Upper lobe of right lung (tissue), 1 donor: ENCODE results near the gene SPSB1. TPM values are rescaled to one million over a fixed set of nuclear protein-coding genes. Genes with fewer than 3 reads are reported as not detected.

Experiments used
- ATAC-seq: fragments of 200-7000 bp; cut with Tn5 transposase; one replicate; pipeline ENCODE4 v1.9.1; 2020; ENCODE audit warnings: mild to moderate bottlenecking, moderate library complexity
- DNase-seq: peaks from one replicate; pipeline ENCODE4 v3.0.0-alpha.2; 2020
- H3K27ac ChIP-seq: fragments of 200-600 bp; one replicate; pipeline ENCODE4 v1.8.0; 2022
- H3K27me3 ChIP-seq: fragments of 200-600 bp; one replicate; pipeline ENCODE4 v1.8.0; 2022; ENCODE audit warnings: mild to moderate bottlenecking
- H3K36me3 ChIP-seq: fragments of 200-600 bp; one replicate; pipeline ENCODE4 v1.8.0; 2022
- H3K4me1 ChIP-seq: fragments of 200-600 bp; one replicate; pipeline ENCODE4 v1.8.0; 2022
- H3K4me3 ChIP-seq: fragments of 200-600 bp; one replicate; pipeline ENCODE4 v1.8.0; 2022; ENCODE audit warnings: mild to moderate bottlenecking
- H3K9me3 ChIP-seq: fragments of 200-600 bp; one replicate; pipeline ENCODE4 v1.8.0; 2022
- intact Hi-C: fragments of 100-400 bp; cut with DNase I; formaldehyde crosslinking; loops from one replicate; pipeline ENCODE4 v1.11.0; 2022
- total RNA-seq: library from RNA; stranded (reverse); fragmentation: NEBNext Ultra II Directional; extraction: Animal tissue kit (Norgen Biotek cat#: 25700); gene quantifications from one replicate; pipeline ENCODE4 v1.2.1, GENCODE V29; 2021
- TF ChIP-seq, protein P1 (sequence below): fragments of 200-600 bp; IDR thresholded peaks from one replicate; pipeline ENCODE4 v1.8.0; 2022; ENCODE audit warnings: antibody characterized with exemption
- donor health status: DM: no; HTN: yes; CAD: no; lungs with severe emphysema.

SPSB1 gene
- total RNA-seq, 1 donor from 2014 or later = 29.0 TPM

DNA sequence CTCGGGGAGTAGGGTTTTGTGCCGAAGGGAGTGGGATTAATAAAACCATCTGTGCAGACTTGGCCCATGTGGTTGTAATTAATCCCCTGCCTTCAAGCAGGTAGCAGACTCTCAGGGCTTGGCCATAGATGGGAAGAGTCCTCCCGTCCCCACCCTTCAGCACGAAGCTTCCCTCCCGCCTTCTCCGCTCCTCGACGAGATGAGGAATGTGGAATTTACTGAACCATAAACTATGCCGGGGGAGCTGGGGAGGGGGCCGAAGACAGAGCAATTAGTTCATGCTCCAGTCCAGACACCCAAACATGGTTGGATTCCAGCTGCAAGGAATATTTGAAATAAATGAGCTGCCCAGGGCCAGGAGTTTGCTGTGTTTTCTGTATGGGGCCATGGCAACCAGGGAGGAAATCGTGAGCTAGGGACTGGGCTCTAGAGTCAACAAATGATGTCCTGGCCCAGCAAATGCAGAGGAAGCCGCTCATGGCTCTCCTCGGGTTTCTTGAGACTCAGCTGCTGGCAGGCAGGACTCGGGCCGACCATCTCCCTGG lies 78.8 kb downstream of the SPSB1 start:
- Histone ChIP-seq H3K4me3 (no peak overlapping the region), H3K36me3 (peaks cover 15% of the 10 kb centered on the region), H3K27ac (peak overlapping the region; percentile 51), H3K9me3 (no peaks in the 10 kb centered on the region), H3K27me3 (no peaks in the 10 kb centered on the region), H3K4me1 (peaks cover 29% of the 10 kb centered on the region)
- intact Hi-C loops = loop anchor here (5.0 kb wide), 1 partner anchor 36 kb away; no protein-coding TSS in a partner anchor
- DNase-seq (no peak), ATAC-seq (peak; percentile 7)
- TF ChIP-seq, protein P1, sequence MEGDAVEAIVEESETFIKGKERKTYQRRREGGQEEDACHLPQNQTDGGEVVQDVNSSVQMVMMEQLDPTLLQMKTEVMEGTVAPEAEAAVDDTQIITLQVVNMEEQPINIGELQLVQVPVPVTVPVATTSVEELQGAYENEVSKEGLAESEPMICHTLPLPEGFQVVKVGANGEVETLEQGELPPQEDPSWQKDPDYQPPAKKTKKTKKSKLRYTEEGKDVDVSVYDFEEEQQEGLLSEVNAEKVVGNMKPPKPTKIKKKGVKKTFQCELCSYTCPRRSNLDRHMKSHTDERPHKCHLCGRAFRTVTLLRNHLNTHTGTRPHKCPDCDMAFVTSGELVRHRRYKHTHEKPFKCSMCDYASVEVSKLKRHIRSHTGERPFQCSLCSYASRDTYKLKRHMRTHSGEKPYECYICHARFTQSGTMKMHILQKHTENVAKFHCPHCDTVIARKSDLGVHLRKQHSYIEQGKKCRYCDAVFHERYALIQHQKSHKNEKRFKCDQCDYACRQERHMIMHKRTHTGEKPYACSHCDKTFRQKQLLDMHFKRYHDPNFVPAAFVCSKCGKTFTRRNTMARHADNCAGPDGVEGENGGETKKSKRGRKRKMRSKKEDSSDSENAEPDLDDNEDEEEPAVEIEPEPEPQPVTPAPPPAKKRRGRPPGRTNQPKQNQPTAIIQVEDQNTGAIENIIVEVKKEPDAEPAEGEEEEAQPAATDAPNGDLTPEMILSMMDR = no peak

DNA sequence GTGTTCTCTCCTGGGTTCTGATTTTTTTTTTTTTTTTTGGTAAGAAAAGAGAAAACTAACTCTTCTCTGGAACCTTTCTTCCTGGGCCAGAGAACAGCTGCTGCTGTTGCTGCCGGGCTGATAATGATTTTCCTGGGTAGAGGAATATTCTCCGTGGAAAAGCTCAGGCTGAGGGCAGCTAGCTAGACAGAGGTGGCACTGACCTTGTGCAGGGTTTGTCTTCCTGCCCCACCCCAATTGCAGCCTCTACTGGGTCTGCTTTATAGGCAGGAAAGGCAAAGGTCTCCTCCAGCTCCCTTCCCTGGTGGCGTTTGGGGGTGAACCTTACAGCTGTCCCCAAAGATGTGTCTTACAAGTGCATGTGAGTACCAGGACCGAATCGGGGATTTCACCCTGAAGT lies 79.3 kb downstream of the SPSB1 start:
- H3K36me3 ChIP-seq = peaks cover 14% of the 10 kb centered on the region
- H3K4me3 ChIP-seq = no peak overlapping the region
- peak overlapping the region; percentile 51 for H3K27ac ChIP-seq
- no peaks in the 10 kb centered on the region for H3K9me3 ChIP-seq
- H3K27me3 ChIP-seq = no peaks in the 10 kb centered on the region
- TF ChIP-seq, protein P1 = no peak
- peaks cover 33% of the 10 kb centered on the region for H3K4me1 ChIP-seq
- DNase-seq (no peak), ATAC-seq (no peak)
- intact Hi-C loops = loop anchor here (5.0 kb wide), 1 partner anchor 35 kb away; no protein-coding TSS in a partner anchor

DNA sequence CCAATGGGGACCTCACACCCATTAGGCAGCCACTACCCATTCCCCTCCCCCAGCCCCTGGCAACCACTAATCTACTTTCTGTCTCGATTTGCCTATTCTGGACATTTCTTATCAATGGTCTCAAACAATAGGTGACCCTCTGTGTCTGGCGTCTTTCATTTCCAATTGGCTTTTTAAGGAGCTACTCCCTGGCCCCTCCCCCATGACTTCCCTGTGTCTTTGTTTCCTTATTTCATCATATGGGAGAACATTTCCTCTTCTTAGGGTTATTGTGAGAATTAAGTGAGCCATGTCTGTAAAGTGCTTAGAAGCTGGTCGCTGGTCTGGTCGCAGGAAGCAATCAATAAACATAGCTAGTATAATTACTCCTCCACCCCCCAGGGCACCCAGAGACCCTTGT lies 80.9 kb downstream of the SPSB1 start:
- no peak for DNase-seq
- intact Hi-C loops = loop anchor here (5.0 kb wide), 1 partner anchor 34 kb away; no protein-coding TSS in a partner anchor
- TF ChIP-seq, protein P1 = no peak
- Histone ChIP-seq H3K4me1 (peaks cover 40% of the 10 kb centered on the region), H3K36me3 (no peaks in the 10 kb centered on the region), H3K4me3 (no peak overlapping the region), H3K27me3 (no peaks in the 10 kb centered on the region), H3K9me3 (no peaks in the 10 kb centered on the region), H3K27ac (peak overlapping the region; percentile 1)
- ATAC-seq = peak; percentile 37

DNA sequence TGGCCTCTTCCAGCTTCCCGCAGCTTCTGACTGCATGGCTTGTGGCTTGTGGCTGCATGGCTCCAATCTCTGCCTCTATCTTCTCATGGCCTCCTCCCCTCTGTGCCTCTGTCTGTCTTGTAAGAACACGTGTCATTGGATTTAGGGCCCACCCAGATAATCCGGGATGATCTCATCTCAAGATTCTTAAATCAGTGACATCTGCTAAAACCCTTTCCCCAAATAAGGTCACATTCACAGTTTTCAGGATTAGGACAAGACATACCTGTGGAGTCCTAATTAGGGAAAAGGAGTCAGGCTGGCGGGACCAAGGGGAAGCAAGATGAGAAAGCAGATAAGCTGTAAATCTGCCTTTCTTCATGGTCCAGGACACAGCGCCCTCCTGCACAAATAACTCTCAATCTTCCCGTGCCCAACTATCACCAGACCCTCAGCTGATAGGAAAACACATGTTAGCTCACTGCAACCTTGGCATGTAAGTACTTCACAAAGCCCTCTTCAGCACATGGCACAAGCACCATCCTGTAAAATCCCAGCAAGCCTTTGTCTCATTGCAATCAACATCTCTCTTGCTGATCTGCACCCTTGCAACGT lies 82.2 kb downstream of the SPSB1 start:
- DNase-seq = no peak
- H3K27me3 ChIP-seq = no peaks in the 10 kb centered on the region
- TF ChIP-seq, protein P1 = no peak
- intact Hi-C loops = loop anchor here (5.0 kb wide), 1 partner anchor 32 kb away; no protein-coding TSS in a partner anchor
- ATAC-seq = no peak
- no peak overlapping the region for H3K4me3 ChIP-seq
- H3K27ac ChIP-seq = no peak overlapping the region
- H3K4me1 ChIP-seq = peaks cover 40% of the 10 kb centered on the region
- no peaks in the 10 kb centered on the region for H3K9me3 ChIP-seq
- H3K36me3 ChIP-seq = no peaks in the 10 kb centered on the region

DNA sequence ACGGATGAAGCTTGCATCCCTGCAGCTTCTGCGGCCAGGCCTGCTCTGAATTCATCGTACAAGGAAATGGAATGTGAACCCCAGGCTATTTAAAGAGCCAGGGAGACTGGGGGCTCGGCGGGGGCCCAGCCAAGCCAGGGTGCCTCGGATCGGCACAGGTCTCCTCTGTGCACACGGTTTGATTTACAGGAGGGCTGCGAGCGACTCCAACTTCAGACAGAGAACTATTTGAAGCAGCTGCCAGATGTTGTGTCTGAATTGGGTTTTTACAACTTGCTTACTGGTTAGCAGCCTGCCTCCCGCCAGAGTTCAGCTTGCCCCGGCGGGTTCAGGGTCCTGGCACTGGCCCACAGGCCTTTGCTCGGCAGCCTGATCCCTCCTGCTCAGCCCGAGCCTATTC lies 83.2 kb downstream of the SPSB1 start:
- H3K4me3 ChIP-seq = no peak overlapping the region
- TF ChIP-seq, protein P1 = no peak
- intact Hi-C loops = no loop called here
- peaks cover 40% of the 10 kb centered on the region for H3K4me1 ChIP-seq
- H3K27me3 ChIP-seq = no peaks in the 10 kb centered on the region
- no peaks in the 10 kb centered on the region for H3K36me3 ChIP-seq
- ATAC-seq (no peak), DNase-seq (no peak)
- no peaks in the 10 kb centered on the region for H3K9me3 ChIP-seq
- H3K27ac ChIP-seq = peak overlapping the region; percentile 84
